Right cardiac atrium (tissue), 5 donors: ENCODE data around the gene SLC6A2. TPM values are rescaled to one million over a fixed set of nuclear protein-coding genes. Genes with fewer than 3 reads are reported as not detected.

Source experiments
- ATAC-seq, 2 donors: fragments of 200-7000 bp; cut with Tn5 transposase; one replicate each; pipeline versions ENCODE4 v1.8.0 to v1.9.1; 2020; ENCODE audit warnings: moderate library complexity in 2 of 2, mild to moderate bottlenecking in 1 of 2
- DNase-seq, 3 donors: peaks; one replicate each; pipeline ENCODE4 v3.0.0-alpha.2; 2020
- H3K27ac ChIP-seq: one replicate; pipeline ENCODE4 v1.5.1; 2013; ENCODE audit warnings: mild to moderate bottlenecking, low read length, control low read depth, moderate library complexity
- H3K27me3 ChIP-seq: one replicate; pipeline ENCODE4 v1.6.1; 2013; ENCODE audit not compliant: control insufficient read depth, insufficient read depth
- H3K4me1 ChIP-seq: one replicate; pipeline ENCODE4 v1.6.1; 2013; ENCODE audit warnings: low read length; ENCODE audit not compliant: control insufficient read depth, insufficient read depth
- H3K4me3 ChIP-seq: one replicate; pipeline ENCODE4 v1.5.1; 2013; ENCODE audit warnings: low read length, control low read depth
- H3K9me3 ChIP-seq: one replicate; pipeline ENCODE4 v1.6.1; 2013; ENCODE audit warnings: low read length; ENCODE audit not compliant: control insufficient read depth
- WGBS: extraction: QIAGEN DNeasy Blood & Tissue Kit; methylation state at CpG from one replicate; pipeline ENCODE4 v1.1.7; 2013; 5-methylcytosine and 5-hydroxymethylcytosine counted together
- intact Hi-C, 4 donors: fragments of 100-400 bp; cut with DNase I; formaldehyde crosslinking; loops; one replicate each; pipeline versions ENCODE4 v1.11.0 to v1.14.0; 2022 to 2023
- polyA plus RNA-seq: library from polyadenylated mRNA; stranded (reverse); fragments of 200-250 nt; gene quantifications from one replicate; pipeline ENCODE4 v1.2.3, GENCODE V29; 2013
- total RNA-seq, 4 donors: library from RNA; stranded (reverse); fragmentation: NEBNext Ultra II Directional; extraction: Animal tissue kit (Norgen Biotek cat#: 25700); gene quantifications; one replicate each; pipeline ENCODE4 v1.2.1, GENCODE V29; 2021
- donor health status: healthy with polysubstance abuse.
- donor health status: DM: no; HTN: yes; CAD: no.
- donor health status: DM: no; HTN: no; CAD: no.
- donor health status: DM: no; HTN: yes; CAD: no; lungs with severe emphysema.
- donor health status: DM: yes; HTN: yes; CAD: no.

The SLC6A2 gene
- total and polyA plus RNA-seq, 5 donors: not detected

GRCh38 chr16:55628306-55628968 is 27.4 kb upstream of the SLC6A2 start:
- Histone ChIP-seq H3K4me1 (no peaks in the 10 kb centered on the region), H3K27ac (no peak overlapping the region), H3K9me3 (no peaks in the 10 kb centered on the region), H3K27me3 (peaks cover 3% of the 10 kb centered on the region), H3K4me3 (no peak overlapping the region)
- ATAC-seq: no peak
- intact Hi-C loops: no loop called here
- 69% methylated on average over 6 of the region's 6 CpGs for WGBS
- no peak for DNase-seq

GRCh38 chr16:55630774-55631173 is 25.0 kb upstream of the SLC6A2 start:
- Histone ChIP-seq H3K4me3 (no peak overlapping the region), H3K27me3 (peaks cover 3% of the 10 kb centered on the region), H3K4me1 (no peaks in the 10 kb centered on the region), H3K27ac (no peak overlapping the region), H3K9me3 (no peaks in the 10 kb centered on the region)
- DNase-seq (no peak), ATAC-seq (no peak)
- intact Hi-C loops: no loop called here

DNA sequence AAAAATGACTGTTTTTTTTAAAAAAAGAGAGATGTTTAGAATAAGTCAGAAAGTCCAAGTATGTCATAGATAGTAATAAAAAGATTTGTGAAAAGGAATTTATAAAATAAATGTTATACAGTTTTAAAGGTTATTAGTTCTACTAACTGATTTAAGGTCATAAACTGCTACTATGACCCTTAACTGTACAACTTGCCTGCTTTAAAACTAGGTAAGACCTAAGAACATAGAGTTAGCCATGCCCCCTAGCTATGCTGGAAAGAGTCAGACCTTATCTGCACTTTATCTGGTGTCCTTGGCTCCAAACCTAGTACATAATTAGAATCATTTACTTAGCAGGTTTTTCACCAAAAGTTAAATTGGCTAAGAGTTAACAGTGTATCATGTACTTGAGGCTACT is 23.5 kb upstream of the SLC6A2 start:
- intact Hi-C loops: no loop called here
- Histone ChIP-seq H3K27ac (no peak overlapping the region), H3K9me3 (no peaks in the 10 kb centered on the region), H3K4me1 (no peaks in the 10 kb centered on the region), H3K4me3 (no peak overlapping the region), H3K27me3 (peaks cover 3% of the 10 kb centered on the region)
- DNase-seq (no peak), ATAC-seq (no peak)

DNA sequence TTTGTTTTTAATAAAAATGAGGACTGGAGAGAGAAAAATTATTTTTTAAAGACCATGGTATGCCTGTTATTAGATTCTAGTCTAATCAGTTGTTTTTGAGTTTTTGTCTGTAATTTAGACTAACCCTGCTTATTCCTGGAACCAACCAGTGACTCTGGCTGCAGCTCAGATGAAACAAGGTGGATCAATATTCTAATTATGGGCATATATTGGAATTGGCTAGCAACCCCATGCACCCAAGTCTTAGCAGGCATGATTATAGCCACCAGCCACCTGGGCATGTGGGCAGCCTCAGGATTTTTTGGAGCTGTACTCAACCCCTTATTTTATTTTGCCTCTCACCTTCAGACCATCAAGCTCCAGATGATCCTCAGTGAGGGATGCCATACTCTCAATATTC is 21.6 kb upstream of the SLC6A2 start:
- Histone ChIP-seq H3K4me1 (no peaks in the 10 kb centered on the region), H3K9me3 (no peaks in the 10 kb centered on the region), H3K4me3 (no peak overlapping the region), H3K27me3 (peaks cover 3% of the 10 kb centered on the region), H3K27ac (no peak overlapping the region)
- intact Hi-C loops: no loop called here
- ATAC-seq (no peak), DNase-seq (no peak)

GRCh38 chr16:55638256-55638655 is 17.5 kb upstream of the SLC6A2 start:
- ATAC-seq: no peak
- no peaks in the 10 kb centered on the region for H3K27me3 ChIP-seq
- no peak overlapping the region for H3K4me3 ChIP-seq
- no peaks in the 10 kb centered on the region for H3K9me3 ChIP-seq
- intact Hi-C loops: no loop called here
- no peaks in the 10 kb centered on the region for H3K4me1 ChIP-seq
- no peak overlapping the region for H3K27ac ChIP-seq
- 91% methylated on average over 5 of the region's 5 CpGs for WGBS
- DNase-seq: no peak

DNA sequence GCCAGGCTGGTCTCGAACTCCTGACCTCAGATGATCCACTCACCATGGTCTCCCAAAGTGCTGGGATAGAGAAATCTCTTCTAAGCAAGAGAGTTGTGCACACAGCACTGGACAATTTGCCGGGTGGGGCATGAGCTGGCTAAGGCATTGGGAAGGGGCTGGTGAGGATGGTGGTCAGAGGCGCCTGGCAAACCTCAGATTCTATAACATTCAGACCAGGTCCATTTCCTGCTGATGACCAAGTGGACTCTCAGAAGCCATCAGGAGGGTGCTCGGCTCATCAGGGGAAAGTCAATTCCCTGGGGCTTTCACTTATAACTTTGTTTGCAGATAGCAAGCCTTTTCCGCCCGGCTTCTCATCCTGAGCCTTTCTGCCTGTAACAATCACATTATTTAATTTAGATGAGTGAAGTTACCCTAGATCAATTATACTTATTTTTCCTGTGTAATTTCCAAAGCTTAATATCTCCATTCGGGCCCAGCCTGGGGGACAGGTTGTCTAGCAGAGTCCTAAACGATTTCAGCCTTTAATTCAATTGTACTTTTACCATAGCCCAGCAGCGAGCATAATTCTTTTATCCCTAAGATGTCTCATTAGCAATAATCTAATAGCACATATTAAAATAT is 15.0 kb upstream of the SLC6A2 start:
- intact Hi-C loops: no loop called here
- DNase-seq (no peak), ATAC-seq (no peak)
- Histone ChIP-seq H3K9me3 (no peaks in the 10 kb centered on the region), H3K27ac (no peak overlapping the region), H3K27me3 (no peaks in the 10 kb centered on the region), H3K4me3 (no peak overlapping the region), H3K4me1 (no peaks in the 10 kb centered on the region)
- 88% methylated on average over 9 of the region's 9 CpGs for WGBS

GRCh38 chr16:55641430-55642056 is 14.2 kb upstream of the SLC6A2 start:
- 77% methylated on average over 7 of the region's 7 CpGs for WGBS
- no peak for DNase-seq
- Histone ChIP-seq H3K27me3 (no peaks in the 10 kb centered on the region), H3K4me1 (no peaks in the 10 kb centered on the region), H3K4me3 (no peak overlapping the region), H3K27ac (no peak overlapping the region), H3K9me3 (no peaks in the 10 kb centered on the region)
- ATAC-seq: peak in 1 of 2 donors; percentile 63
- intact Hi-C loops: no loop called here

- 81% methylated on average over 3 of the region's 3 CpGs for WGBS
- intact Hi-C loops: no loop called here
- Histone ChIP-seq H3K9me3 (no peaks in the 10 kb centered on the region), H3K27ac (no peak overlapping the region), H3K27me3 (no peaks in the 10 kb centered on the region), H3K4me1 (no peaks in the 10 kb centered on the region), H3K4me3 (no peak overlapping the region)
- DNase-seq: no peak
- ATAC-seq: no peak
Observed at GRCh38 chr16:55642611-55643010, 13.2 kb upstream of the SLC6A2 start.

DNA sequence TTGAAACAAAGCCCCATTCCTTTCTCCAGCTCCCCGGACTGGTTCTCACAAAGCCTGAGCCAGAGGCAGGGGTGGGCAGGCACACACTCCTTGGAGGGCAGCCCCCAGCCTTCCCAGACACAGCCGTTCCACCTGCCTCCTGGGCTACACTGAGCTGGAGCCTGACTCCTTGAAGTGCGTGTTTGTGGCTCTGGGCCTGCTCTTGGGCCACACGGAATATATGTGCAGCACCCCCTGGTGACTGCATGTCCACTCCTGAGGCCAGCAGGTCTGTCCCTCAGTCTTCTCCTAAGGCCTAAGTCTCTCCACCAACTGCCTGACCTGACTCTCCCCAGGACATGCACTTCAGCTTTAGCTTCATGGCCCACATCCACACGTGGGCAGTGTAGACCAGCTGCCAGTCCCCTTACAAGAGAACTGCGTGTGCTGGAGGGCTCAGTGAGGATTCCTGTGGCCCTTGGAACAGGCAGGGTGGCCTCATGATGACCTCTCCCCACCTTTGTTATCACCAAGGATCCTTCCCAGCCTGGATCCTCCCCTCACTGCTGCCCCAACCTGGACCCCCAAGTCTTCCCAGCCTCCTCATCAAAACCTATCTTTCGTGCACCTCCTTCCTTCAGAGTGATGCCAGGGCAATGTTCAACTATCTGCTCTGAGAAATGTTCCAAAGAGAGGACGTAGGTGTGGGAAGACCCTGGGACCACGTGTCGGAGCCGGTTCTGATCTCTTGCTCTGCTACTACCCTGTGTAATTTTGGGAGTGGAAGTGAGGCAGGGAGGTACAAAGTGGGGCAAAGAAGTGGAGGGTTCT is 12.4 kb upstream of the SLC6A2 start:
- no peak overlapping the region for H3K4me3 ChIP-seq
- H3K27me3 ChIP-seq: no peaks in the 10 kb centered on the region
- peak in 1 of 3 donors; percentile 46 for DNase-seq
- 86% methylated on average over 11 of the region's 11 CpGs for WGBS
- peak in 1 of 2 donors; percentile 28 for ATAC-seq
- H3K27ac ChIP-seq: no peak overlapping the region
- no peaks in the 10 kb centered on the region for H3K4me1 ChIP-seq
- intact Hi-C loops: no loop called here
- H3K9me3 ChIP-seq: no peaks in the 10 kb centered on the region

DNA sequence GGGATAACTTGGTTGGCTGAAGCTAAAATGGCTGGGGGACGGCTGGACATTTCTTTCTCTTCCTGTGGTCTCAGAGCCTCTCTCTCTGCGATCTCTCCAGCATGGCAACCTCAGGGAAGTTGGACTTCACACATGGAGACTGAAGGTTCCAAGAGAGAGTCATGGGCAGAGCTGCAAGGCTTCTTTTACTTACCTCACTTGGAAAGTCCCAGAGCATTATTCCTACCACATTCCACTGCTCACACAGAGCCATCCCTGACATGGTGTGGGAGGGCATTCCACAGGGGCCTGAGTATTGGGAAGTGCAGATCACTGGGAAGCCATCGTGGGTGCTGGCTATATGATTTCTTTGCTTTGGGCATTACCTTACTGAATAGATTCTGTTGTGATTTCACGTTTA is 9.8 kb upstream of the SLC6A2 start:
- intact Hi-C loops: no loop called here
- no peaks in the 10 kb centered on the region for H3K27me3 ChIP-seq
- ATAC-seq: no peak

DNA sequence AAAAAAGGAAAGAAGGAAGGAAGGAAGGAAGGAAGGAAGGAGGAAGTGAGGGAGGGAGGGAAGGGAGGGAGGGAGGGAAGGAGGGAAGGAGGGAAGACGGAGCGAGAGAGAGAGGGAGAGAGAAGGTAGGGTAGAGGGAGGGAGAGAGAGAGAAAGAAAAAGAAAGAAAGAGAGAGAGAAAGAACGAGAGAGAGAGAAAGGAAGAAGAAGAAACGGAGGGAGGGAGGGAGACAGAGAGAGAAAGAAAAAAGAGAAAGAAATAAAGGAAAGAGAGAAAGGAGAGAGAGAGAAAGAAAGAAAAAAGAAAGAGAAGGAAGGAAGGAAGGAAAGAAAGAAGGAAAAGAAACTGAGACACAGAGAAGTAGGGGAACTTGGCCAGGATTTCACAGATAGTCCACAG is 8.4 kb upstream of the SLC6A2 start:
- ATAC-seq (no peak), DNase-seq (no peak)
- Histone ChIP-seq H3K4me3 (no peak overlapping the region), H3K9me3 (no peaks in the 10 kb centered on the region), H3K27ac (no peak overlapping the region), H3K27me3 (no peaks in the 10 kb centered on the region), H3K4me1 (no peaks in the 10 kb centered on the region)
- intact Hi-C loops: no loop called here
- WGBS: 76% methylated on average over 4 of the region's 4 CpGs

More for the DNA sequence above, 9.8 kb upstream of the SLC6A2 start:
- H3K4me1 ChIP-seq: no peaks in the 10 kb centered on the region
- no peaks in the 10 kb centered on the region for H3K9me3 ChIP-seq
- no peak for DNase-seq
- 79% methylated on average over 4 of the region's 4 CpGs for WGBS
- no peak overlapping the region for H3K27ac ChIP-seq
- no peak overlapping the region for H3K4me3 ChIP-seq
